ENCODE data around the gene SMG6. TPM values are rescaled to one million over a fixed set of nuclear protein-coding genes. Genes with fewer than 3 reads are reported as not detected.
A peak's percentile ranks its signal among the peaks of the same experiment; 100 is the strongest.

SMG6 gene
- total RNA-seq, 1 experiment from 2014 or later, result 25.6 TPM

DNA sequence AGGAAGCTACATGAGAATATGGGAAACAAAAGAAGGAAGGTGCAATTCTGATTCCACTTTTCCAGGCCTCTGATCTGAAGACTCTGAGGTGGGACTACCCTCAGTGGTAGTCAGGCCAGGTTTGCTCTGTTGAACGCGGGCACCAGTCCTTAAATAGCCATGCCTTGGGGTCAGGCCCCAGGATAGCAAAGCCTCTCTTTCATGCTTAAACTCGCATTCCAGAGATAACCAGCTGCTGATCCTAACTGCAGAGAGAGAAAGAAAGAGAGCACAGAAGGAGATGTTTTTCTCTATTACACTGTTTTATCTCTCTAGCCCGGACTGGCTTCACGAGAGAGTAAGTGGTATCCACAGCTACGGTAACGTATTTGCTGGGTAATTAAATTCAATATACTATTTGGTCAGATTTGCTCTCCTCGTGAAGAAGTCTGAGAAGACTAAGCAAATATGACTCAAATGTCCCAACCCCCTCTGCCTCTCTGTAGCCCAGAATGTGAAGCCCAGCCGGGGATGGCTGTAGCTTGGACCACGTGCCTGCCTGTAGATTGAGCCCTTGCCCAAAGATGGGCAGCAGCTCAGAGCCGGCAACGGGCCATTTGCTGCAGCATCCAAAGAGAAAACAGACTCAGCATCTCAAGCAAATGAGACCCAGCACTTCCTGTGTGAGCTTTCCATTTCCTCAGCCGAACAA lies 122.2 kb downstream of the SMG6 start:
- TF ChIP-seq, protein P1, sequence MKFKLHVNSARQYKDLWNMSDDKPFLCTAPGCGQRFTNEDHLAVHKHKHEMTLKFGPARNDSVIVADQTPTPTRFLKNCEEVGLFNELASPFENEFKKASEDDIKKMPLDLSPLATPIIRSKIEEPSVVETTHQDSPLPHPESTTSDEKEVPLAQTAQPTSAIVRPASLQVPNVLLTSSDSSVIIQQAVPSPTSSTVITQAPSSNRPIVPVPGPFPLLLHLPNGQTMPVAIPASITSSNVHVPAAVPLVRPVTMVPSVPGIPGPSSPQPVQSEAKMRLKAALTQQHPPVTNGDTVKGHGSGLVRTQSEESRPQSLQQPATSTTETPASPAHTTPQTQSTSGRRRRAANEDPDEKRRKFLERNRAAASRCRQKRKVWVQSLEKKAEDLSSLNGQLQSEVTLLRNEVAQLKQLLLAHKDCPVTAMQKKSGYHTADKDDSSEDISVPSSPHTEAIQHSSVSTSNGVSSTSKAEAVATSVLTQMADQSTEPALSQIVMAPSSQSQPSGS (CRISPR knock-in tag; IDR thresholded peaks at IDR 0.05; ENCODE audit: borderline replicate concordance, low read depth), result no peak
- TF ChIP-seq NFATC4 (CRISPR knock-in tag; IDR thresholded peaks at IDR 0.05) (no peak), JUN (CRISPR knock-in tag; IDR thresholded peaks at IDR 0.05) (no peak), ZNF671 (CRISPR knock-in tag; IDR thresholded peaks at IDR 0.05) (no peak), TEAD4 (CRISPR knock-in tag; IDR thresholded peaks at IDR 0.05) (no peak), SP1 (CRISPR knock-in tag; conservative IDR thresholded peaks at IDR 0.05) (no peak)
- TF ChIP-seq, protein P2, sequence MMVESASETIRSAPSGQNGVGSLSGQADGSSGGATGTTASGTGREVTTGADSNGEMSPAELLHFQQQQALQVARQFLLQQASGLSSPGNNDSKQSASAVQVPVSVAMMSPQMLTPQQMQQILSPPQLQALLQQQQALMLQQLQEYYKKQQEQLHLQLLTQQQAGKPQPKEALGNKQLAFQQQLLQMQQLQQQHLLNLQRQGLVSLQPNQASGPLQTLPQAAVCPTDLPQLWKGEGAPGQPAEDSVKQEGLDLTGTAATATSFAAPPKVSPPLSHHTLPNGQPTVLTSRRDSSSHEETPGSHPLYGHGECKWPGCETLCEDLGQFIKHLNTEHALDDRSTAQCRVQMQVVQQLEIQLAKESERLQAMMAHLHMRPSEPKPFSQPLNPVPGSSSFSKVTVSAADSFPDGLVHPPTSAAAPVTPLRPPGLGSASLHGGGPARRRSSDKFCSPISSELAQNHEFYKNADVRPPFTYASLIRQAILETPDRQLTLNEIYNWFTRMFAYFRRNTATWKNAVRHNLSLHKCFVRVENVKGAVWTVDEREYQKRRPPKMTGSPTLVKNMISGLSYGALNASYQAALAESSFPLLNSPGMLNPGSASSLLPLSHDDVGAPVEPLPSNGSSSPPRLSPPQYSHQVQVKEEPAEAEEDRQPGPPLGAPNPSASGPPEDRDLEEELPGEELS (CRISPR knock-in tag; IDR thresholded peaks at IDR 0.05), result no peak
- TF ChIP-seq, protein P3, sequence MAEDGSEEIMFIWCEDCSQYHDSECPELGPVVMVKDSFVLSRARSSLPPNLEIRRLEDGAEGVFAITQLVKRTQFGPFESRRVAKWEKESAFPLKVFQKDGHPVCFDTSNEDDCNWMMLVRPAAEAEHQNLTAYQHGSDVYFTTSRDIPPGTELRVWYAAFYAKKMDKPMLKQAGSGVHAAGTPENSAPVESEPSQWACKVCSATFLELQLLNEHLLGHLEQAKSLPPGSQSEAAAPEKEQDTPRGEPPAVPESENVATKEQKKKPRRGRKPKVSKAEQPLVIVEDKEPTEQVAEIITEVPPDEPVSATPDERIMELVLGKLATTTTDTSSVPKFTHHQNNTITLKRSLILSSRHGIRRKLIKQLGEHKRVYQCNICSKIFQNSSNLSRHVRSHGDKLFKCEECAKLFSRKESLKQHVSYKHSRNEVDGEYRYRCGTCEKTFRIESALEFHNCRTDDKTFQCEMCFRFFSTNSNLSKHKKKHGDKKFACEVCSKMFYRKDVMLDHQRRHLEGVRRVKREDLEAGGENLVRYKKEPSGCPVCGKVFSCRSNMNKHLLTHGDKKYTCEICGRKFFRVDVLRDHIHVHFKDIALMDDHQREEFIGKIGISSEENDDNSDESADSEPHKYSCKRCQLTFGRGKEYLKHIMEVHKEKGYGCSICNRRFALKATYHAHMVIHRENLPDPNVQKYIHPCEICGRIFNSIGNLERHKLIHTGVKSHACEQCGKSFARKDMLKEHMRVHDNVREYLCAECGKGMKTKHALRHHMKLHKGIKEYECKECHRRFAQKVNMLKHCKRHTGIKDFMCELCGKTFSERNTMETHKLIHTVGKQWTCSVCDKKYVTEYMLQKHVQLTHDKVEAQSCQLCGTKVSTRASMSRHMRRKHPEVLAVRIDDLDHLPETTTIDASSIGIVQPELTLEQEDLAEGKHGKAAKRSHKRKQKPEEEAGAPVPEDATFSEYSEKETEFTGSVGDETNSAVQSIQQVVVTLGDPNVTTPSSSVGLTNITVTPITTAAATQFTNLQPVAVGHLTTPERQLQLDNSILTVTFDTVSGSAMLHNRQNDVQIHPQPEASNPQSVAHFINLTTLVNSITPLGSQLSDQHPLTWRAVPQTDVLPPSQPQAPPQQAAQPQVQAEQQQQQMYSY (CRISPR knock-in tag; IDR thresholded peaks at IDR 0.05), result no peak
- TF ChIP-seq, protein P4, sequence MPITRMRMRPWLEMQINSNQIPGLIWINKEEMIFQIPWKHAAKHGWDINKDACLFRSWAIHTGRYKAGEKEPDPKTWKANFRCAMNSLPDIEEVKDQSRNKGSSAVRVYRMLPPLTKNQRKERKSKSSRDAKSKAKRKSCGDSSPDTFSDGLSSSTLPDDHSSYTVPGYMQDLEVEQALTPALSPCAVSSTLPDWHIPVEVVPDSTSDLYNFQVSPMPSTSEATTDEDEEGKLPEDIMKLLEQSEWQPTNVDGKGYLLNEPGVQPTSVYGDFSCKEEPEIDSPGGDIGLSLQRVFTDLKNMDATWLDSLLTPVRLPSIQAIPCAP (CRISPR knock-in tag; IDR thresholded peaks at IDR 0.05), result no peak
- Mint-ChIP-seq H3K4me3 (no peak overlapping the region), H3K27me3 (ENCODE audit: low read depth) (no peaks in the 10 kb centered on the region), H3K9me3 (no peaks in the 10 kb centered on the region), H3K4me1 (peaks cover 15% of the 10 kb centered on the region), H3K27ac (0 out of 2 replicates have a peak overlapping the region, but pooled peaks have one; percentile 42), H3K36me3 (peaks cover 6% of the 10 kb centered on the region; the same call in 1 of the 2 replicates)
- DNase-seq (ENCODE audit: low spot score) (no peak), ATAC-seq (peak; percentile 43)
- ChIA-PET POLR2A (interaction anchor here (0.6 to 1.1 kb wide), 3 partner anchors 10 to 96 kb away, joined by 3 to 5 read pairs (median 3); no protein-coding TSS in a partner anchor), CTCF (interaction anchor here (1.3 to 1.6 kb wide), 3 partner anchors 64 to 126 kb away, joined by 5 to 10 read pairs (median 8); partner anchors contain the start of gene HIC1)

DNA sequence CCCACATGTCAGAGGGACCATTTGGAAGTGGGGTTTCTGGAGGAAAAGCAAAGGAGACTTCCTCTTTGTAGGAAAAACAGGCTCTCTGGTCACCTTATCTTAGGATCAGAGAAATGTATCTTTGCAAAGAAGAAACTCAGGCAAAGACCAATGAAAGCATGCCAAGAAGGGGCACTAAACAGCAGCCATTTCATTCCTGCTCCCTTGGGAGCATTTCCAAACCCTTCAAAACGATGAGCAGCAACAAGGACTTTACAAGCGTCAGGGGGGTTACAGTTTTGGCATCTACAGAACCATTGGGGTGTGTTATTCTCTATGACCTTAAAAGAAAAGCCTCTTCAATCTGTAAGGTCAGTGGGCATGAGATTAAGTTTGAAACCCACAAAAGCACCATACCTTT lies 122.8 kb downstream of the SMG6 start:
- Mint-ChIP-seq H3K9me3 (no peaks in the 10 kb centered on the region), H3K4me3 (no peak overlapping the region), H3K27me3 (ENCODE audit: low read depth) (no peaks in the 10 kb centered on the region), H3K27ac (no peak overlapping the region), H3K36me3 (peaks cover under 1% of the 10 kb centered on the region; the same call in 1 of the 2 replicates), H3K4me1 (peaks cover 15% of the 10 kb centered on the region)
- ChIA-PET CTCF (interaction anchor here (1.3 to 1.6 kb wide), 3 partner anchors 64 to 126 kb away, joined by 5 to 10 read pairs (median 8); partner anchors contain the start of gene HIC1), POLR2A (interaction anchor here (1.0 to 1.1 kb wide), 2 partner anchors 10 to 70 kb away, joined by 3 to 5 read pairs; no protein-coding TSS in a partner anchor)
- ATAC-seq (no peak), DNase-seq (ENCODE audit: low spot score) (no peak)
- TF ChIP-seq SOX15 (CRISPR knock-in tag; IDR thresholded peaks at IDR 0.05) (no peak), ELF4 (CRISPR knock-in tag; IDR thresholded peaks at IDR 0.05; ENCODE audit: low read depth) (no peak), NR1H2 (CRISPR knock-in tag; IDR thresholded peaks at IDR 0.05) (no peak), ZNF317 (CRISPR knock-in tag; IDR thresholded peaks at IDR 0.05; ENCODE audit: borderline replicate concordance, low read depth) (no peak), FOXP1 (CRISPR knock-in tag; IDR thresholded peaks at IDR 0.05; ENCODE audit: borderline replicate concordance) (no peak), NR3C1 (CRISPR knock-in tag; conservative IDR thresholded peaks at IDR 0.05; ENCODE audit: low read depth) (no peak)
- TF ChIP-seq, protein P3 (CRISPR knock-in tag; IDR thresholded peaks at IDR 0.05), result no peak
- TF ChIP-seq, protein P5, sequence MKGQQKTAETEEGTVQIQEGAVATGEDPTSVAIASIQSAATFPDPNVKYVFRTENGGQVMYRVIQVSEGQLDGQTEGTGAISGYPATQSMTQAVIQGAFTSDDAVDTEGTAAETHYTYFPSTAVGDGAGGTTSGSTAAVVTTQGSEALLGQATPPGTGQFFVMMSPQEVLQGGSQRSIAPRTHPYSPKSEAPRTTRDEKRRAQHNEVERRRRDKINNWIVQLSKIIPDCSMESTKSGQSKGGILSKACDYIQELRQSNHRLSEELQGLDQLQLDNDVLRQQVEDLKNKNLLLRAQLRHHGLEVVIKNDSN (CRISPR knock-in tag; IDR thresholded peaks at IDR 0.05), result no peak
- TF ChIP-seq, protein P1 (CRISPR knock-in tag; IDR thresholded peaks at IDR 0.05; ENCODE audit: borderline replicate concordance, low read depth), result no peak

Data from WTC11 (cell line).